SH-SY5Y (cell line): ENCODE results near the gene CCDC126.

Experiments
- GATA2 ChIP-seq: IDR thresholded peaks from 2 replicates; pipeline ENCODE4 v1.6.1; 2011; ENCODE audit warnings: mild to moderate bottlenecking, low read depth, low read length
- GATA3 ChIP-seq: IDR thresholded peaks from 2 replicates; pipeline ENCODE4 v1.6.1; 2011; ENCODE audit warnings: low read depth, mild to moderate bottlenecking, low read length, moderate library complexity

CCDC126 gene, protein sequence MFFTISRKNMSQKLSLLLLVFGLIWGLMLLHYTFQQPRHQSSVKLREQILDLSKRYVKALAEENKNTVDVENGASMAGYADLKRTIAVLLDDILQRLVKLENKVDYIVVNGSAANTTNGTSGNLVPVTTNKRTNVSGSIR

GRCh38 chr7:23597094-23598091, at the start of gene CCDC126:
CCDC126 (plus strand) TSS chr7:23597382; CDS start chr7:23611316, 13,934 bp downstream.
- TF ChIP-seq GATA3 (no peak), GATA2 (peak; percentile 30; the same call in 1 of the 2 replicates)

- TF ChIP-seq GATA3: no peak
- TF ChIP-seq GATA2: no peak
Measured at GRCh38 chr7:23547662-23548061, 49.5 kb upstream of the CCDC126 start.

DNA sequence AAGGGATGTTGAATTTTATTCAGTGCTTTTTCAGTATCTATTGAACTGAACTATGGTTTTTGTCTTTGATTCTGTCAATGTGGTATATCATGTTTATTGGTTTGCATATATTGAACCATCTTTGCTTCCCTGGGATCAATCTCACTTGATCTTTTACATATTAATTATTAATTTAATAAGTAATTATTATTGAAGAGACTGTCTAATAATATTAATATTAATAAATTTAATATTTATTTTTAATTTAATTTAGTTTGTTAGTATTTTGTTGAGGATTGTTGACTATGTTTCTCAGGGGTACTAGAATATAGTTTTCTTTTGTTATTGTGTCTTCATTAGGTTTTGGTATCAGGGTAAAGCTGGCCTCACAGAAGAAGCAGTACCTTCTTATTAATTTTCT, 38.9 kb upstream of the CCDC126 start:
- TF ChIP-seq GATA3 (no peak), GATA2 (no peak)

DNA sequence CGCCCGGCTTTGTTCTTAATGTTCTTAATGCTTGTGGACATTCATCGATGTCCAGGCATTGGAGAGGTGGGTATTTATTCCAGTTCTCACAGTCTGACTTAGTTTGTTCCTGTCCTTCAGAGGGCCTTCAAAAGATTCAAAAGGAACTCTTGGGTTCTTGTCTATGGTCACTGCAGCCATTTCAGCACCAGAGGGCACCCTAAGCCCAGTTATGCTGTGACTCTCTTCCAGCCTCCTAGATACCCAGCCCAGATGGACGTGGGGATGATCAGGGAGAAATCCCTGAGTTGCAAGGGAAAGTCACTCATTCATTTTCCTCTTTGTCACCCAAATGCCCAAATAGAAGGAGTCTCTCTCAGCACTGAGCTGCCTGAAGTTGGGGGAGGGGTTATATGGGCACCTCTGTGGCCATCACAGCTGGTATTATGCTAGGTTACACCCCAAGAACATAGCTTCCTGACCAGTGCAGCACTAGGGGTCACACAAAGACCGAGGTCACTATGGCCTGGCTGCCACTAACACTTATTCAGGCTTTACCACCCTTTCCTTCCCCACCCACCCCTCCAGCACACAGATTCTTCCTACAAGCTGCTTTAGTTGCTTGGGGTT, 26.5 kb upstream of the CCDC126 start:
- TF ChIP-seq GATA3: no peak
- TF ChIP-seq GATA2: no peak

DNA sequence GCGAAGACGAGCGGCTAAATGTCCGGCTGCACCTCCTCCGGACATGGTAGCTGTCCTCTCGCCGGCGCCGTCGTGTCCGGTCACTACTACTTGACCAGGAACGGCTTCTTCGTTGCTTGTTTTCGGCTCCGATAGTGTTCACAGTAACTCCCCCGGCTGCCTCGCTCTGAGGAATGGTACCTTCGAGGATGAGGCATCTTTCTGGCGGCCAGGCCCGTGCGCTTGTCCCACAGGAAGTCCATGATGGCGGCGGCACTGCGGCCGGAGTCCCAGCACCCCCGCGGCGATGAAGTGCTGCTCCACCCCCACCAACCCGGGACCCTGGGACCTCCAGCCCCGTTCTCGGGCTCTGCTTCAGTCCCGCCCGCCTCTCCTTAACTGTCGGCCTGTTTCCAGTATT, 11.0 kb upstream of the CCDC126 start:
- no peak for TF ChIP-seq GATA2
- no peak for TF ChIP-seq GATA3

DNA sequence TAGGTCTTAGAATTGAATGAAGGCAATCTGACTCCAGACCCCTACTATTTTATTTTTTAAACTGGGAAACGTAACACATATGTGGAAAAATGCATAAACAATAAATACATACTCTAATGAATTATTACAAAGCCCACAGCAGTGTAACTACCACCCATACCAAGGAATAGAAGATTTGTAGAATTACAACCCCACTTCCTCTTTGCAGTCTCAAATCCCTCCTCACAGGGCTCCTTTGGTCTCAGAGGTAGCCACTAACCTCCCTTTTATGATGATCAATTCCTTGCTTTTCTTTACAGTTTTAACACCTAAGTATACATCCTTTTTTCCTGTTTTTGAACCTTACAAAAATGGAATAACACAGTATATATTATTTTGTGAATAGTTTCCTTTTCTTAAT, 6.7 kb upstream of the CCDC126 start:
- TF ChIP-seq GATA2 (no peak), GATA3 (no peak)

- no peak for TF ChIP-seq GATA2
- TF ChIP-seq GATA3: no peak
Measured at GRCh38 chr7:23593706-23594105, 3.5 kb upstream of the CCDC126 start.

- no peak for TF ChIP-seq GATA3
- no peak for TF ChIP-seq GATA2
Measured at GRCh38 chr7:23594879-23595604, 2.1 kb upstream of the CCDC126 start.

GRCh38 chr7:23598296-23598695, 1.1 kb downstream of the CCDC126 start:
- no peak for TF ChIP-seq GATA2
- TF ChIP-seq GATA3: no peak

DNA sequence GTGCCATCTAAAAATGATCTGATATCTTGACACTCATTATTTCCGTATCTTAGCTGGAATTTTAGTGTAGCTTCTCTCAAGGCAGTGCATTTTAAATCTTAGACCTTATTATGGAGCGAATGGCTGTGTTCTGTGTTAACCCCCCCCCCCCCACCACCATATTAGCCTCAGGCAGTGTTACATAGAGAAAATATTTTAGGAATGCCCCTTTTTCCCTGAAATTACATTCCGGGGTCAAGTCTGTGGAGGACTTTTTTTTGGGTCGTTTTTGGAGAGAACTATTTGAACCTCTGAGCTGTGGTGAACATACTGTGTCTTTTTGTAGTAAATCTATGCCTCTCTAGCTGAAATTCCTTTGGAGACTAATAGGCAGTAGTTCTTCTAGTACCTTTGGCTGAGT, 3.1 kb downstream of the CCDC126 start:
- TF ChIP-seq GATA3 (no peak), GATA2 (no peak)

- no peak for TF ChIP-seq GATA3
Measured at GRCh38 chr7:23603632-23604295, 6.6 kb downstream of the CCDC126 start.

DNA sequence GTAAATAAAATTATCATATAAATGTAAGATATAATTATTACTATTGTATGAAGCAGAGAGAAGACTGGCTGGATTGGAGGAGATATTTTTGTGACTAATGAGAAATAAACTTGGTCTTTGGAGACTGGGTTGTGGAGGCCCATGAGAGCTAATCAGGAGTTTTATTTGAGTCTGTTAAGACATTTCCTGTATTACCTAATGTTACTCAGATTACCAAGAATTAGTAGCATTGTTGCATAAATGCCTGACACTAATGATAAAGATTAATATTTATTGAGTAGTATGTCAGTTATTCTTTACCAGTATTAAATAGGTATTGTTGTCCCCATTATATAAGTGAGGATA, 7.1 kb downstream of the CCDC126 start:
- TF ChIP-seq GATA2: no peak
- no peak for TF ChIP-seq GATA3

- TF ChIP-seq GATA2: no peak
- no peak for TF ChIP-seq GATA3
Measured at GRCh38 chr7:23607130-23607529, 9.9 kb downstream of the CCDC126 start.

GRCh38 chr7:23607866-23608265, 10.7 kb downstream of the CCDC126 start:
- TF ChIP-seq GATA2 (no peak), GATA3 (no peak)

DNA sequence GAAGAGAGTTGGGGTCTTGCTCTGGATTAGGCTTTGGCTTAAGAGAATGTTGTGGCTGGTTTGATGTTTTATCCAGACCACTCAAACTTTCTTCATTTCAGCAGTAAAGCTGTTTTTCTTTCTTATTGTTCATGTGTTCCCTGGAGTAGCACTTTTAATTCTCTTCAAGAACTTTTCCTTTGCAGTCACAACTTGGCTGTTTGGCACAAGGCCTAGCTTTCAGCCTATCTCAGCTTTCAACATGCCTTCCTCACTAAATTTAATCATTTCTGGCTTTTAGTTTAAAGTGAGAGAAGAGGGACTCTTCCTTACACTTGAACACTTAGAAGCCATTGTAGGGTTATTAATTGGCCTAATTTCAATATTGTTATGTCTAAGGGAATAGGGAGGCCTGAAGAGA, 18.1 kb downstream of the CCDC126 start:
- no peak for TF ChIP-seq GATA2
- TF ChIP-seq GATA3: no peak
